Astrocyte of the cerebellum (primary cell): ENCODE measurements around the gene APH1A.
"Not testable (repeated sequence)": the region's sequence is repeated elsewhere in the genome, so short reads cannot be mapped to it uniquely, and the experiment has no call there.

Experiments used
- DNase-seq: peaks from one replicate; pipeline ENCODE4 v3.0.0-alpha.2; 2011; ENCODE audit warnings: low read depth
- H3K4me3 ChIP-seq: 2 replicates; pipeline ENCODE4 v1.5.1; 2011; ENCODE audit warnings: mild to moderate bottlenecking, low read depth, low read length, moderate library complexity
- CTCF ChIP-seq: IDR thresholded peaks from 2 replicates; pipeline ENCODE4 v1.5.1; 2012; ENCODE audit warnings: low read length, low read depth, moderate library complexity, mild to moderate bottlenecking; ENCODE audit errors: missing control alignments
- in situ Hi-C: cut with HindIII; loops from 2 replicates; pipeline ENCODE4 v1.10.0; 2017; ENCODE audit warnings: low sequenced_read_pairs

APH1A gene

GRCh38 chr1:150243003-150243402 is 25.8 kb downstream of the APH1A start:
- H3K4me3 ChIP-seq, result no peak overlapping the region
- in situ Hi-C loops, result no loop called here
- TF ChIP-seq CTCF, result no peak
- no peak for DNase-seq

- TF ChIP-seq CTCF, result no peak
- in situ Hi-C loops, result no loop called here
- no peak for DNase-seq
- no peak overlapping the region for H3K4me3 ChIP-seq
Observed at GRCh38 chr1:150237746-150238145, 31.1 kb downstream of the APH1A start.

- in situ Hi-C loops, DNase-seq, H3K4me3 ChIP-seq: not testable (repeated sequence)
Observed at GRCh38 chr1:150237176-150237575, 31.6 kb downstream of the APH1A start.

GRCh38 chr1:150236614-150237100 is 32.2 kb downstream of the APH1A start:
- DNase-seq, result no peak
- in situ Hi-C loops, result no loop called here
- H3K4me3 ChIP-seq, result peak overlapping the region; percentile 61
- no peak for TF ChIP-seq CTCF

GRCh38 chr1:150235852-150236613 is 32.8 kb downstream of the APH1A start, which contains the start of gene ANP32E:
Gene ANP32E (minus strand): TSS chr1:150236112. CDS start chr1:150235786, 326 bp downstream.
- in situ Hi-C loops, result no loop called here
- no peak for TF ChIP-seq CTCF
- H3K4me3 ChIP-seq, result peak within 1 kb of the TSS; percentile 61

GRCh38 chr1:150235294-150235851 is 33.4 kb downstream of the APH1A start:
- DNase-seq, result no peak
- H3K4me3 ChIP-seq, result peak overlapping the region; percentile 61
- in situ Hi-C loops, result no loop called here
- TF ChIP-seq CTCF, result no peak

More at GRCh38 chr1:150235852-150236613, 32.8 kb downstream of the APH1A start, which contains the start of gene ANP32E:
- DNase-seq, result peak; percentile 99

GRCh38 chr1:150234566-150235293 is 34.1 kb downstream of the APH1A start:
- DNase-seq, result no peak
- in situ Hi-C loops, result no loop called here
- peak overlapping the region; percentile 61 for H3K4me3 ChIP-seq
- no peak for TF ChIP-seq CTCF
